GM13976 (cell line): ENCODE measurements around the gene KRT72.

Source experiments
- DNase-seq: peaks from one replicate; pipeline ENCODE4 v3.0.0; 2012; ENCODE audit warnings: low spot score
- CTCF ChIP-seq: IDR thresholded peaks from 2 replicates; pipeline ENCODE4 v1.5.1; 2012; ENCODE audit warnings: borderline replicate concordance, mild to moderate bottlenecking; ENCODE audit not compliant: insufficient read depth; ENCODE audit errors: extremely low read depth, missing control alignments, control extremely low read depth
- in situ Hi-C: fragments of 300-500 bp; cut with MboI; formaldehyde crosslinking; loops from one replicate; pipeline ENCODE4 v1.12.0; 2022; ENCODE audit warnings: low sequenced_read_pairs, mixed read lengths, inconsistent platforms; ENCODE audit not compliant: unreplicated experiment

The KRT72 gene

DNA sequence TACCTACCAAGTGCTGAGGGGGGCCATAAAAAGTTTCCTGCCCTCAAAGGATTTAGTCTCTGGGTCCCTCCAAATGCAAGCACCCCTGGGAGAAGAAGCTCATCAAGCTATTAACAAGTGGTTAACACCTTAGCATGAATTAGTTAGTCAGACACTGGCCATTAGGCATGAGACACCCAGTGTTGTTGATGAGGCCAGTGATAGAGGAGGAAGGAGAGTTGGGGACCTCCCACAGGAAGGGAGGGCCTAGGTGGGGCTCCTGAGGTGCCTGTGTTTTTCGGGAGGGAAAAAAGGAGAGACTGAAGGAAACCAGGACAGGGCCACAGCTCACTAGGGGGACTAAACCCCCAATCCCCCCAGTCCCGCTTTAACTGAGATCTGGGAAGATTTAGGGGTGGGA, 43.8 kb downstream of the KRT72 start:
- no peak for TF ChIP-seq CTCF
- in situ Hi-C loops: no loop called here
- DNase-seq: no peak

GRCh38 chr12:52555577-52555976, 45.7 kb downstream of the KRT72 start:
- TF ChIP-seq CTCF: no peak
- DNase-seq: no peak

GRCh38 chr12:52552681-52553195, 48.5 kb downstream of the KRT72 start, which contains the start of gene KRT71:
KRT71 (minus strand) TSS chr12:52553145; CDS start chr12:52553077, 68 bp downstream.
- TF ChIP-seq CTCF: no peak
- in situ Hi-C loops: no loop called here
- DNase-seq: no peak

More at GRCh38 chr12:52555577-52555976, 45.7 kb downstream of the KRT72 start:
- in situ Hi-C loops: no loop called here

- no peak for TF ChIP-seq CTCF
- in situ Hi-C loops: no loop called here
- DNase-seq: no peak
Measured at GRCh38 chr12:52552055-52552454, 49.2 kb downstream of the KRT72 start.

DNA sequence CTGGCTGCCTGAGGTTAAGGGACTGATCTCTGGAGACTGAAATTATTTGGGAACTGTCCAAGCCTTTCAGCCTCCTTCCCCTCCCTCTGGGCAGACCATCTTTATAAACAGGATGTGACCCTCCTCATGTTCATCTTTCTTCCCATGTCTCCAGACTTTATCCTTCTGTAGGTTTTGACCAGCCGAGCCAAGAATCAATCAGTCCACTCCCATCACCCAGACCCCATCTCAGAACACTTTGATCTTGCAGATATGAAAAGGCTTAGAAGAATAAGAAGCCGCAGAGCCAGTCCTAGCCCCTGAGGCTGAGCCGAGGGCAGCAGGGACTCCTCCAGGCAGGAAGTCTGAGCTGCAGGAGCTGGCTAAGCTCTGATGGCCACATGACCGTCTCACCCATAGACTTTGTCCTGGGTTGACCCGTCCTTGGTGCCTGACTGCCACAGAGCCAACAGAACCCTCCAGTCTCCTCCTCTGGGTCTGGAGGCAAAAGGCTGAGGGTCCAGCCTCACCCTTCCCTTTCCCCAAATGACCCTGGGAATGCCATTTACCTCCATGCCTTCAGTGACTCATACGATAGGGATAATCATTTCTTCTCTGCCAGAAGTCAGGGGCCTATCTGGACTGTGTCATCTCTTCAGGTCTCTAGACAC, 49.9 kb downstream of the KRT72 start:
- in situ Hi-C loops: no loop called here
- TF ChIP-seq CTCF: no peak
- no peak for DNase-seq

DNA sequence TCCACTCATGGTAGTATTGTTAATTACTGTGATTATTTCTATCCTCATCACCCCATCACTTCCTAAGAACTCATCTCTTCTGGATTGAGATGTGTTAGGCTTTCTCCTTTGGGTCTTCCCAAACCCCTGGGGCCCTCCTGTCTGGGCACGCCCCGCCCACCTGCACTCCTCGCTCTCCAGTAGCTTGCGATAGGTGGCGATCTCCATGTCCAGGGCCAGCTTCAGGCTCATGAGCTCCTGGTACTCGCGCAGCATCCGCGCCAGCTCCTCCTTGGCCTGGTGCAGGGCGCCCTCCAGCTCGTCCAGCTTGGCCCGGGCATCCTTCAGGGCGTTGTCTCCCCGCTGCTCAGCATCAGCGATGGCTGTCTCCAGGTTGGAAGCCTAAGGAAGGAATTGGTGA, 55.1 kb downstream of the KRT72 start:
- no peak for TF ChIP-seq CTCF
- in situ Hi-C loops: no loop called here
- no peak for DNase-seq
